CD4-positive, alpha-beta T cell treated with Interleukin-12 subunit alpha and Interleukin-12 subunit beta, for 1 hour (primary cell): ENCODE data around the gene NBEA.

Source experiments
- DNase-seq: peaks from one replicate; pipeline ENCODE4 v3.0.0-alpha.2; 2020

The NBEA gene

DNA sequence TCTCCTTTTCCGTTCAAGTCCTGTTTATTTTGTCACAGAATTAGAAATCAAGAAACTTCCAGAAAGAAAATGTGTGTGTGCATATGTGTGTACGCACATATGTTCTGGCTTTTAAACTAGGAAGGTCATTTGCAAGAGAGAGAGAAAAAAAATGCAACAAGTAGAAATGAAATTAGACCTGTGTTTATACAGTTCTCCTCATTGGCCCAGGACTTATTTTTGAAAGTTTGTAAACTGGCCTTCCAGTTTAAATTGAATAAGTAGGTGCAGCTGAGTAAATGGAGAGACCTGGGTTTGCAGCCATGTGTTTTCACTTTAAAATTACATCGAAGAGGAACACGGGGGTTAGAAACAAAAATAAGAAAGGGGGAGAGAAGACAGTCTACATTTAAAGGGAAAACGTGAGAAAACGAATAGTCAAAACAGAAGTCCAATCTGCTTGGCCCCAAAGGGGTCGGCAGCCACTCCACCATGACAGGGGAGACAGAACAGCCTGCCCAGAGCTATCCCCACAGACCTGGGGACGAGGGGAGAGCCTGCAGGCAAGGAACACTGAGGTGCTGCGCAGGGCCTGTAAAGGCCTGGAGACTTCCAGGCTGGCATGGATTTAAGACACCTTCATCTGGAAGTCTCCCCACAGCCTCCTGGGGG, 751.2 kb downstream of the NBEA start:
- no peak for DNase-seq

DNA sequence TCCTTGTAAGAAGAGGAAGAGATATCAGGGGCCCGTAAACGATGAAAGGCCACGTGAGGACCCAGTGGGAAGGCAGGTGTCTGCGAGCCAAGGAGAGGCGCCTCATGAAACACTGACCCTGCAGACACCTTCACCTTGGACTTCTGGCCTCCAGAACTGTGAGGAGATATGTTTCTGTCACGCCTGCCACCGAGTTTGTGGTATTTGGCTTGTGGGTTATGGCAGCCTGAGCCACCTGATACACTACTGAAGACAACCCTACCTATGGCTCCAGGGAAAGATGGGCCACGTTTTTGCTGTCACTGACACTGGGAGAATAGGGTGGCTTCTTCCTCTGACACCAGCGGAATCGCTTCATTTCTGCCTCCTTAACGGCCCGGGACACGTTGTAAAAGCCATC, 752.0 kb downstream of the NBEA start:
- DNase-seq: no peak

DNA sequence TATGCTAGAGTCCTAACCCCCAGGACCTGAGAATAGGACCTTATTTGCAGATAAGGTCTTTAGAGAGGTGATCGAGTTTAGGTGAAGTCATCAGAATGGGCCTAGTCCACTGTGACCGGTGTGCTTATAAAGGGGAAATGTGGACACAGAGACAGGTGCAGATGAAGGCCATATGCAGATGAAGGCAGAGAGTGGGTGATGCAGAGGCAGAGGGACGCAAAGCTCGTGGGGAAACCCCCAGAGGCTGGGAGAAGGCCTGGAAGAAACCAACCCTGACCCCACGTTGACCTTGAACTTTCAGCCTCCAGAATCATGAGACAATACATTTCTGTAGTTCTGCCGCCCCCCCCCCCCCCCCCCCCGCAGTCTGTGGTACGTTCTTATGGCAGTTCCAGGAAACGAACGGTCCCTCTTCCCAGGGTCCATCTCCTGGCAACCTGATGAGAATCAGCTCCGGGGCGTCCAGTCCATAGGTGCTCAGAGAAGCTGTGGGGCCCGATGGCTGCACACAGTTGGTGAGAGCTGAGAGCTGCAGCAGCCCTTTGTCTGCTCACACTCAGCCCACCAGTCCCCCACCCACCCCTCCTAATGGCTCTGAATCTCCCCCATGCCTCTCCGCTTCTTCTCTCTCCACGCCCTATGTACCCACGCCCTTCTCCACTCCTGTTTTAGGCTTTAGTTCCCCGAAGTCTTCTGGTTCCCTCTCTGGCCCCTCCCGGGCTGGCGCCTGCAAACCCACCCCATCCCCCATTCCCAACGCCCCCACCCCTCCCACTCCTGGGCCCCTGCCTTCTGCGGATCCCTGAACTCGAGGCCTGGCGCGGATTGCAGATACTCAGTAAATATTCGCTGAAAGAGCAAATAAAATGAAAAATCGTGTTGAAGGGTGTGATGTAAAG, 752.7 kb downstream of the NBEA start:
- no peak for DNase-seq

DNA sequence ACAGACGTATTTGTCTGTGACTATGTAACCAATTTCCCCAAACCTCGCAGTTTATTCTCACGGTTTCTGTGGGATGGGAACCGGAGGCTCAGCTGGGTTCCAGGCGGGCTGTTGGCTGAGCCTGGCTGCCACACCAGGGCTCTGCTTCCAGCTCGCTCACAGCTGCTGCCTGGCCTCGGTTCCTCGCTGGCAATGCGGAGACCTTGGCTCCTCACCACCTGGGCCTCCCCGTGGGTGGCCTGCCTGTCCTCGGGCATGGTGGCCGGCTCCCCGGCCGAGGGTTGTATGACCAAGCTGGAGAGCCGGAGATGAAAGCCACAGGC, 753.3 kb downstream of the NBEA start:
- DNase-seq: no peak

DNA sequence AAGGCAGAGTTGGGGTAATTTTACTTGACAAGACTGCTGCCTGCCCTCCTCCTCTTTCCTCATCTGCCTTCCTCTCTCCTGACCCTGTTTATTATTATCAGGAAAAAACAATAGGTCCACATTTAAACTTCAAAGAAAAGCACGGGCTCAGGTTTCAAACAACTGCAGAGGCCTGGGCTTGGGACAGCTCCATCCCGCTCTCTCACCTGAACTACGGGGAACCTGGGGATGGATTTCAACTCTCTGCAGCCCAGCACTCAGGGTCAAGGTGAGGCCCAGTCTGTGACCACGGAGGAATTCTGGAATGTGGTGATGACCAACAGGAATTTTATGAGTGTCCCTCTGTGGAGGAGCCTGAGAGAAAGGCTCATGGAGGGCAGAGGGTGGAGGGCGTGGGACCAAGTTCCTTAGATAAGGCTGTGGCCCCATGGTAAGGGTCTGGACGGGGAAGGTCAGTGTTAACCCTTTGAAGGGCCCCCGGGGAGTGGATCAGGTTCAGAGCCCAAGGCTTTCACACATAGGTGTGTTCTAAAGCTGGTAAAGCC, 755.2 kb downstream of the NBEA start:
- no peak for DNase-seq

DNA sequence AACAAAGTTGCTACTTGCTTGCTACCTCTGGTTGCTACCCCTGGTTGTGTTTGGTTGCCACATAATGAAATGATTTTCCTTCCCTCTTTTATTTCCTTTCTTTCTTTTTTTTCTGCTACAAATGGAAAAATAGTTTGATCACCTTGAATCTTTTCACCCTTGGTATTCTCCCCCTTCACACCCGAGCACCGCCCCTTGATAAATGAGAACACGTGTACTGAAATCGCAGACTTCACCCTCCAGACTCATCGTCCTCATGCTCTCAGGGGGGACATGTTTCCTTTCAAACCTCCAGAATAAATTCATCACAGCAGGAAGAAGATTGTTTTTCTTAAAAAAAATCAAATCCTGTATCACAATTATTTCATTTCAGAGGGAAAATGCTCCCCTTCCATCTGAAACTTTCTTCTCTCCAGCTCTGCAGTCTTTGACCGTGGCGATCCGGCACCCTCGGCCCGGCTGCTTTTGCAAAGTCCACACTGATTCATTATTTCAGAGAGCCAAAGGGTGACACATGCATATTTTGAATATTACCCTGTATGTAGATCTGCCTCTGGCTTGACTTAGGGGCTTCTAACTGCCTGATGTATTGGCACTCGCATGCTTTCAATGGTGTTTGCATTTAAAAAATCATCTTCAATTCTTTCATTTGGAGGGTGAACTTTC, 757.0 kb downstream of the NBEA start:
- no peak for DNase-seq

DNA sequence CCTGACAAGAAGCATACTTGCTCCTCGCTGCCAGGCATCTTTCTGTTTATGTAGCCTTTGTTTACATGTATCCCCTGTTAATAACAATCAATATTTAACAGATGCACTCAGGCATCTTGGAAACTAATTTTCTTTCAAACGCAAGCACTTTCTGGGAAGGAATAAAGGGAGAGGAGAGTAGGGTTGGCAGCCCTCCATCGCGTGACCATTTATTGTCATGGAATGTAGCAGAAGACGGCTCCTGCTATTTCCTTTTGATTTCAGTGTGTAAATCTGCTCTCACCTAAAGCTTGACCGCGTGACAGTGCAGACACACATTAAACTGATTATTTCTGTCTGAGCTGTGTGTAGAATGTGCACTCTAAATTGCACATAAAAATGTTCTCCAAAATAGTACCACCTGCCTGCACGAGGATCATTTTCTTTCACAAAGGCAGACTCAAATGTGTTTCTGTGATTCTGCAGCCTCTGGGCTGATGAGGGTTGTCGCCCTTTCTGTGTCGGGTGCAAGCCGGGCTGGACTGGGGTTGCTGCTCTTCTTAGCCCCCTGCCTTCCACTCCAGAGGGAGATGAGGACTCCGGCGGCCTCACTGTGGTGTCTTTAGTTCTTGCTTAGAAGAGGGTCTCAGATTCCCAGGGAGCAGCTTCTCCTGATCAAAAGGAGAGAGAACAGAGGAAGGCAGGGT, 757.9 kb downstream of the NBEA start:
- no peak for DNase-seq

DNA sequence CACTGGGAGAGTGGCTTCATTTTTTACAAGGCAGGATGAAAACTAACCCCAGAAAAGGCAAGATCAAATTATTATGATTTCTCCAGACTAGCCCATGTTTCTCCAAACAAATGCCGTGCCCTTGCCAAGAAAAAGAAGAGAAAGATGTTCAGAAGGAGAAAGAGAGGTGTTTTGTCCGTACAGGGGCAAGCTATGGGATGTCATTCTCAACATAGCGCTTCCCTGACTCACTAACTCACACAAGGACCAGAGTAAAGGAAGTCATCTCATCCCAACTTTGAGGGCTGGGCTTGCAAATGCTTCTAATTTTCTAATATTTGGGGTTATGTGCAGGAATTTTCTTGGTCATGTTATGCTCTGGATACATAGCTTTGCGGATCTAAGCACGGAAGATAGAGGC, 758.6 kb downstream of the NBEA start:
- no peak for DNase-seq

DNA sequence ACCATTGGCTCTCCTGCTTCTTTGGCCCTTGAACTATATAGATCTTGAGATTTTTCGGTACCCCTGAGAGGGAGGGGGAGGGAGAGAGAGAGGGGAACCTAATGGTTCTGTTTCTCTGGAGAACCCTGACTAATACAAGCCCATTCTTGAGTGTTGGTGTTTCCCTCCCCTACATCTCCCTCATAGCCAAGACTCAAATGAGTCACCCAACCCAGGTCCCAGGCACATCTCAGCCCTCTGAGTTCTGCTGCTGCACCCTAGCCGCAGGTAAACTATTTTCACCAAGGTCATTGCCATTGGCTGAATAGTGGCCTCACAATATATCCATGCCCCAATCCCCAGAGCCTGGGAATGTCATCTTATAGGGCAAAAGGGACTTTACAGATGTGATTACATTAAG, 760.2 kb downstream of the NBEA start:
- no peak for DNase-seq

DNA sequence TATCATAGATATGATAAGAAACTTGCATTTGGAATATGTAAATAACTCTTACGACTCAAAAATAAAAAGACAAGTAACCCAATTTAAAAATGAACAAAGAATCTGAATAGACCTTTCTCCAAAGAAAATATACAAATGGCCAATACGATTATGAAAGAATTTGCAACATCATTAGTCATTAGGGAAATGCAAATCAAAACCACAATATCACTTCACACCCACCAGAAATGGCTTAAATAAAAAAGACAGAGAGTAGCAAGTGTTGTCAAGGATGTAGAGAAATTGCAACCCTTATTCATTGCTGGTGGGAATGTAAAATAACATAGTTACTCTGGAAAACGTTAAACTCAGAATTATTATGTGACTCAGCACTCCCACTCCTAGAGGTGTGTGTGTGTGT, 761.0 kb downstream of the NBEA start:
- DNase-seq: no peak

DNA sequence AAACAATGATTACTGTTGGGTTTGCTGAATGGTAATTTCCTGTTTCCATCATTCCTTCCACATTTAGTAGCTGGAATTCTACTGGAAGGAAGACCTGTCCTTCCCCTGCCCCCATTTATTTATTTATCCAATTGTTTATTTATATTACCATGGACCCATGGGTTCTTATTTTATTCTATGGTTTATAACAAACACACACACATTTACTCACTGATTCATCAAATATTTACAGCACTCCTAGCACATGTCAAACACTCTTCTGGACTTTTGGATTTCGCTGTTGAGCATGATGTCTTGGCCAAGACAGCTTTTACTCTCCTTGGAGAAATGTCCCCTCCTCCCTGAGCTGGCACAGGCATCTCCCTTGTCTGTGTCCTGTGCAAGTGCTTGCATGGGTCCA, 762.3 kb downstream of the NBEA start:
- no peak for DNase-seq

DNA sequence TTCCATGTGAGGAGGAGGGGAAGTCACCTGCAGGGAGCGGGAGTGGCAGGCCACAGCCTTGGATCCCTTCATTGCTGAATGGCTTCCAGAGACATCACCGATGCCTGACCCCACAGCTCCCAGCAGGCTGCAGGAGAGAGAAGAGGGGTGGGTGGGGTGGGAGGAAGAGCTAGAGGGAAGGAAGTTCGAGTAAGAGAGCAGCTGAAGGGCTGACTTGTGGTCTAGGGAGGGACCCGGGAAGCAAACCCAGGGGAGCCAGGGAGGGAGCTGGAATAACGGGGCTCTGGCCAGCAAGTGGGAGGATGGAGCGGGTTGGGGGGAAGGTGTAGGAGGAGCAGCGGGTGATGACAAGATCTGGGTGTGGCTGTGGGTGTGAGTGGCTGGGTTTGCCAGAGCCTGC, 764.2 kb downstream of the NBEA start:
- no peak for DNase-seq

DNA sequence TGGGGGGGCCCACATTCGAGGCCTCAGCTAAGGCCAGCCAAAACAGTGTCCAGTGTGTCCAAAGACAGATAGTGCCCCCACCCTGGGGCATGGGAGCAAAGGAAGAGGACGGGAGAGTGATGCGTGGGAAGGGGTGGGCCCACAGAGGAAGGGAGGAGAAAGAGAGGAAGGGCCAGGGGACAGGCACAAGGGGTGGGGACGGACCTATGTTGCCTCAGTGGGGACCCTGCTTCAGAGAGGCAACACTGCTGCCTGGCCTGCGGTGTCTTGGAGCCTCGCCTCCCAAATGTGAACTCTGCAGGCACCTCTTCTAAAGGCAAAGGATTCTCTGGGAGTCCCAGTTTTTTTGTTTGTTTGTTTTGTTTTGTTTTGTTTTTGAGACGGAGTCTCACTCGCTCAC, 764.7 kb downstream of the NBEA start:
- DNase-seq: no peak

DNA sequence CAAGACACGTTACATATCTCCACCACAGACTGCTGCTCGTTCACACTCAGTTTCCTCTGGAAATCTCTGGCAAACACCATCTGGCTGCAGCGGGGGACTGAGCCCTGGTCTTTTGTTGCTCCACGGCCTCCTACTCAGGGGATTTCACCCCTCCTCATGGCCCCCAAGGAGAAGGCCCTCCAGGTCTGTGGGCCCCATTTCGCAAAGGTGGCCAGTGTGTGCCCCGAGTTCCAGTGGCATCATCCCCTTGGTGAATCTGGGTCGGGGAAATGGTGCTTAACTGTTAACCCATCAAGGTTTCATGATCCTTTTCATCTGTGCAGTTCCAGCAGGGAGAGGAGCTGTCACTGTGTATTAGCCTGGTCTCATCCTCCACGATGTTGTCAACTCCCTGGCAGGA, 769.8 kb downstream of the NBEA start:
- no peak for DNase-seq

DNA sequence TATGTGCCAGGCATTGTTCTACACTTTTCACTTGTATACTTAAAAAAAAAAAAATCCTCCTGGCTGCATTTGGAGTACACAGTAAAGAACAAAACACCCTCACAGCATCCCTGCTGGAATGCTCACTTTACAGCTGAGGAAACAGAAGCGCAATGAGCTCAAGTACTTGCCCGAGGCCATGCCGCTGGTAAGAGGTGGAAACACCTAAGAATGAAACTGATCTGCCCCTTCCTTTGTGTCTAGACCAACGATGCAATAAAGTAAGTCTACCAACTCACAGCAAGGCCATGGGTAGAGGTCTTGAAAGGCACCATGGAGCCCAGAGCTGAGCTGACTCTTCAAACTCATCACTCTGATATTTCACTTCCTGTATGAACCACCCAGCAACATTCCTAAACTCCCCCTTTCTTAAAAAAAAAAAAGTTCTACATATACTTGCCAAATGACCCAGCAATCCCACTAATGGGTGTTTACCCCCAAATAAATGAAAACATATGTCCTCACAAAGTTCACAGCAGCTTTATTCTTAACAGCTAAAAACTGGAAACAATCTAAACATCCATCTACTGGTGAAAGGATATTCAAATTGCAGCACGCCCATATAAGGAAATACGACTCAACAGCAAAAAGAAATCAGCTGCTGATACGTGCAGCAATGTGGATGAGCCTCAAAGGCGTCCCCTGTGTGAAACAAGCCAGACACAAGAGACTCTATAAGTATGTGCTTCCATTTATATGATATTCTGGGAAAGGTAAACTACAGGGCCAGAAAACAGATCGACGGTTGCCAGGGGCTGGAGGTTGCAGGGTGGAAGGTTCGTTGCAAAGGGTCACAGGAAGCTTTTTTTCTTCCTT, 771.1 kb downstream of the NBEA start:
- DNase-seq: no peak

DNA sequence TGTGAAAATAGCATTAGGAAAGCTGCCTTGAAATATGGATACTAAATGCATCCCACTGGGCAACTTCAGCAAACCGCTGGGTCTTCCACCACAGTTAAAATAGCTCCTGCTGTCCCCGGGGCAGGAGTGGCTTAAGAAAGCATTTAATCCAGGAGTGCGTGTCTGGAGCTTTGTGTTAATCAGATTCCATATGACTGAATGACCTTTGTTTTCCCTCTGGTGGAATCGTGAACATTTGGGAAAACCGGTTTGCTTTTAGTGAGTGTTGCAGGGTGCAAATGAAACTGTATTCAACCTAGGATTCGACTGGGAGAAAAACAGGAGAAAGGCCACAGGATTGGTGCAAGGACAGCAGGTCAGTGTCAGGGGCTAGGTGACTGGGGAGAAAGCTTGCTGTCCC, 772.1 kb downstream of the NBEA start:
- no peak for DNase-seq

DNA sequence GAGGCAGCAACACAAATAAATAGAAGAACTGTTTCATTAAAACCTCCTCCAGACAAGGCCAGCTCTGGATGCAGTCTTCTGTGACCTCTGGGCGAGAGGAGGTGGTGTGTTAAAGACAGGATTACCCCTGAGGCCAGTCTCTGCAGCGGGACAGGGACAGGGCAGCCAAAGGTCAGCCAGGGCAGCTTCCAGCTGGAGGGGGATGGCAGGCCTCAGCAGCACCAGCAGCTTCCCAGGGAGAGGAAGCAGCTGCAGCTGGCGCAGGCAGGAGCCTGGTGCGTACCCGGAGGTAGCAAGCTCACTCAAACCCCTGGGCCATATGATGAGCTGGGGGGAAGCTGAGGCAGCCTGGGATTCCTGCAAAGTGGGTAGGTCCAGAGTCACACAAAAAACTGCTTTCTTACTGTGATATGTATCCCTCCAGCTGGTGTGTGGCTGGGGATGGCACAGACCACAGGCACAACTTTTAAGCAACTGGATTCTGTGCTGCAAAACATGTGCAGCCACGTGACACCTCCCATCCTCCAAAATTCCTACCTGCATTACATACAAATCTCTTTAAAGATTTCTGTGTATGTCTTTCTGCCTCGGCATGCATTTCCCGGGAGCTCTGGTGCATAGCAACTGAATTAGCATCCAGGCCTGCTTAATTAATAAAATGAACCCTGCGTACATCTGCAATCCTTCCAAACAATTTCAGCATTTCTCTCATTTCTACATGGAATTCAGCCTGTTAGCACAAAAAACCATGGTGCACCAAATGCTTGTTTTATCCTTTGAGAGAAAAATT, 772.7 kb downstream of the NBEA start:
- no peak for DNase-seq

DNA sequence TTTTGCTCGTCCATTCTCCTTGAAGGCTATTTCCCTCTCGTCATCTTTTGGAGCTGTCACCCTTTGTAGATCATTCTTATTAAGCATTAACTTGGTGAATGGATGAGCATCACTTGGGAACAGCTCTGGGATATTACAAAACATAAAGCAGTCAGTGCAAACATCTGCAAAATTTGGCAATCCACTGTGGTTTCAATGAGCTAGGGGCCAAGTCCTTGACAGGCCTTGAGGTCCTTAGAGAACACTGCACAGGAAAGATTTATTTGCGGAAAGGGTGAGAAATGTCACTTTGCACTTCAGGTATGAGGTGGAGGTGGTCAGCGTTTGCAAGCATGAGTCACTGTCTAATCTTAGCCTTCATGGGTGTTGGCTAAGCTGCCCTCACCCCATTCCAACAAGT, 774.1 kb downstream of the NBEA start:
- DNase-seq: no peak

DNA sequence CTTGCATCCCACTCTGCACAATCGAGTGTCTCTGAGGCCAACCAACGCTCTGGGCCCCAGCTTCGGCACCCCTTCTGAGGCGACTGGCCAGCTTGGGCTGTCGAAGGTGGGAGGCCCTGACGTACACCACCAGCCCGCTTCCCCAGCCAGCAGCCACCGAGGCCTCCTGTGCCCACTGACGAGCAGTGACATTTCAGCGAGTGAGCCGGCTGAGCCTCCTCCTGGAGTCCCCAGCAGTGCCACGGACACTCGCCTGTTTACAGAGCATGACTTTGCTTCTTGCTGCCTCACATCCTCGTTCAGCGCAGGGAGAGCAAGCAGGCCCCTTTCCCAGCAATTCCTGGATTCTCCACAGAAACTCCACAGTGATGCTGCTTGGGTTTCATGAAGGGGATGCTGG, 774.7 kb downstream of the NBEA start:
- no peak for DNase-seq

DNA sequence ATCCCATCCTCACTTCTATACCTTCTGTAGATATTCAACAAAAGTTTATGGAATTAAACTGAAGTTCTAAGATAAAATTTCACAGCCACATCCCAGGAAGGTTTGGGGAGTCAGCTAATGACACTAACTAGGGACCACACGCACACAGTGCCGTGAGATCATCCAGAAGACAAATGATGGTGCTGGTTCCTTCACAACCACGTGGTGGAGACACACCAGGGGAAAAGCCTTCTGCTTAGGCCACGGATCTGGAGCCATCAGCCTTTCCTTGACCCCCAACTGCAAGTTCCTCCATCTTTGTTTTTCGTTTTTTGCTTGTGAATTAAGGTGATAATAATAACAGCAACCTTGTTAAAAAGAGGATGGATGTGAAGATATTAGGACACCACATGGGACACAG, 776.0 kb downstream of the NBEA start:
- DNase-seq: no peak

DNA sequence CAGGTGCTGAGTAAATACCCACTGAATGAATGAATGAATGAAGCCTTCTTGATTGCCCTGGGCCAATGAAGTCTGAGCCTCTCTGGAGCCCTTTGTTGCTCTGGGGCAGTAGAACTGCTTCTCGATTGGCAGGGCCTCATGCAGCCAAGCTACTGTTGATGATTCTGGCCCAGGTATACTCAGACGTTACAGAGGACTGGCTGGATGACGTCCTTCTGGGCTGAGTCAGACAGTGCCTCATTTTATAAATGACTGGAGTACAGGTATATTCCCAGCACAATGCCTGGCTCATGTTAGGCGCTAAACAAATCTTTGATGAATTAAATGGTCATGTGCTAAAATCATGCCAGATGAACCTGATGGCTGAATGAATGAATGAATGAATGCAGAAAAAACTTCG, 778.2 kb downstream of the NBEA start:
- no peak for DNase-seq
